HG02623 (cell line): Measurements from ENCODE around the gene KLF13.

Experiments used
- ATAC-seq: cut with Tn5 transposase; IDR thresholded peaks from one replicate; pipeline ENCODE4 v1.9.1; 2021; ENCODE audit warnings: moderate library complexity; ENCODE audit not compliant: unreplicated experiment

KLF13 gene

GRCh38 chr15:31360843-31361763 lies 34.5 kb downstream of the KLF13 start:
- ATAC-seq = peak; percentile 44

- ATAC-seq = no peak
Observed at GRCh38 chr15:31361764-31362515, 35.3 kb downstream of the KLF13 start.

- ATAC-seq = no peak
Observed at GRCh38 chr15:31362886-31363285, 36.3 kb downstream of the KLF13 start.

GRCh38 chr15:31364301-31365031 lies 37.8 kb downstream of the KLF13 start:
- ATAC-seq = no peak

GRCh38 chr15:31365032-31365654 lies 38.5 kb downstream of the KLF13 start:
- no peak for ATAC-seq

- ATAC-seq = peak; percentile 46
Observed at GRCh38 chr15:31365655-31366127, 39.1 kb downstream of the KLF13 start.

GRCh38 chr15:31366169-31366734 lies 39.6 kb downstream of the KLF13 start:
- no peak for ATAC-seq

- ATAC-seq = no peak
Observed at GRCh38 chr15:31367021-31367729, 40.5 kb downstream of the KLF13 start.

GRCh38 chr15:31367730-31368344 lies 41.2 kb downstream of the KLF13 start:
- ATAC-seq = no peak

GRCh38 chr15:31369727-31370126 lies 43.1 kb downstream of the KLF13 start:
- ATAC-seq = no peak

- no peak for ATAC-seq
Observed at GRCh38 chr15:31371520-31372240, 45.0 kb downstream of the KLF13 start.

GRCh38 chr15:31372635-31373091 lies 46.0 kb downstream of the KLF13 start:
- no peak for ATAC-seq

- no peak for ATAC-seq
Observed at GRCh38 chr15:31373096-31373865, 46.6 kb downstream of the KLF13 start.

- ATAC-seq = no peak
Observed at GRCh38 chr15:31373970-31374369, 47.3 kb downstream of the KLF13 start.

- no peak for ATAC-seq
Observed at GRCh38 chr15:31374489-31374888, 47.9 kb downstream of the KLF13 start.

GRCh38 chr15:31374986-31375385 lies 48.4 kb downstream of the KLF13 start:
- ATAC-seq = no peak

- no peak for ATAC-seq
Observed at GRCh38 chr15:31375772-31376171, 49.1 kb downstream of the KLF13 start.

- ATAC-seq = no peak
Observed at GRCh38 chr15:31376511-31376910, 49.9 kb downstream of the KLF13 start.
